OCI-LY3 (cell line): ENCODE measurements around the gene EIF6.

Experiments
- EZH2phosphoT487 ChIP-seq: fragments of 200-600 bp; shearing (Covaris generic); IDR thresholded peaks from 2 replicates; pipeline ENCODE4 v1.6.1; 2018; ENCODE audit warnings: antibody characterized with exemption, mixed run types, low read depth
- TF ChIP-seq, protein P1 (sequence below): fragments of 200-600, 300-600 bp; sonication (generic); IDR thresholded peaks from 2 replicates; pipeline ENCODE4 v1.5.1; 2014; ENCODE audit warnings: antibody characterized with exemption, low read length, low read depth

DNA sequence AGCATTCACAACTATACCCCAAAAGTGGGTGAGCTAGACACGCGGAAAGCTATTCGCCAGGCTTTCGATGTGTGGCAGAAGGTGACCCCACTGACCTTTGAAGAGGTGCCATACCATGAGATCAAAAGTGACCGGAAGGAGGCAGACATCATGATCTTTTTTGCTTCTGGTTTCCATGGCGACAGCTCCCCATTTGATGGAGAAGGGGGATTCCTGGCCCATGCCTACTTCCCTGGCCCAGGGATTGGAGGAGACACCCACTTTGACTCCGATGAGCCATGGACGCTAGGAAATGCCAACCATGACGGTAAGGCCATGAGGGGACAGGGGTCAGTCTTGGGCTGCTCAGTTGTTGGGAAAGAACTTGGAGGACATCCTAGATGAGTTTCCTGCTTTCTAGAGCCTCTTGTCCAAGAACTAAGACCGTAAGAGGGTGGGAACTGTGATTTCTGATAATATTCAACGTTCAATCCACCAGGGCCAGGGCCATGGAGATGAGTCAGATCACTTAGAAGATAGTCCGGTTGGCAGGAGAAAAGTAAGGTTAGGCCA, 30.0 kb downstream of the EIF6 start:
- TF ChIP-seq, protein P1, sequence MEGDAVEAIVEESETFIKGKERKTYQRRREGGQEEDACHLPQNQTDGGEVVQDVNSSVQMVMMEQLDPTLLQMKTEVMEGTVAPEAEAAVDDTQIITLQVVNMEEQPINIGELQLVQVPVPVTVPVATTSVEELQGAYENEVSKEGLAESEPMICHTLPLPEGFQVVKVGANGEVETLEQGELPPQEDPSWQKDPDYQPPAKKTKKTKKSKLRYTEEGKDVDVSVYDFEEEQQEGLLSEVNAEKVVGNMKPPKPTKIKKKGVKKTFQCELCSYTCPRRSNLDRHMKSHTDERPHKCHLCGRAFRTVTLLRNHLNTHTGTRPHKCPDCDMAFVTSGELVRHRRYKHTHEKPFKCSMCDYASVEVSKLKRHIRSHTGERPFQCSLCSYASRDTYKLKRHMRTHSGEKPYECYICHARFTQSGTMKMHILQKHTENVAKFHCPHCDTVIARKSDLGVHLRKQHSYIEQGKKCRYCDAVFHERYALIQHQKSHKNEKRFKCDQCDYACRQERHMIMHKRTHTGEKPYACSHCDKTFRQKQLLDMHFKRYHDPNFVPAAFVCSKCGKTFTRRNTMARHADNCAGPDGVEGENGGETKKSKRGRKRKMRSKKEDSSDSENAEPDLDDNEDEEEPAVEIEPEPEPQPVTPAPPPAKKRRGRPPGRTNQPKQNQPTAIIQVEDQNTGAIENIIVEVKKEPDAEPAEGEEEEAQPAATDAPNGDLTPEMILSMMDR = no peak
- TF ChIP-seq EZH2phosphoT487 = no peak
